ENCODE results near the gene MBNL2.

- TF ChIP-seq CTCF (CRISPR knock-in tag; IDR thresholded peaks at IDR 0.05), result no peak
- TF ChIP-seq USF2 (IDR thresholded peaks at IDR 0.05; ENCODE audit: low read depth, low read length), result no peak
- no peak for TF ChIP-seq USF2 (CRISPR knock-in tag; IDR thresholded peaks at IDR 0.05; ENCODE audit: borderline replicate concordance)
- no peak for TF ChIP-seq THYN1 (CRISPR knock-in tag; IDR thresholded peaks at IDR 0.05; ENCODE audit: borderline replicate concordance, low read depth)
- no peak for TF ChIP-seq NR2C2 (CRISPR knock-in tag; IDR thresholded peaks at IDR 0.05; ENCODE audit: borderline replicate concordance)
- TF ChIP-seq NFE2L2 (IDR thresholded peaks at IDR 0.05; ENCODE audit: low read length), result no peak
- no peak for TF ChIP-seq ATF3 (CRISPR knock-in tag; IDR thresholded peaks at IDR 0.05)
- no peak for TF ChIP-seq ESRRA (CRISPR knock-in tag; IDR thresholded peaks at IDR 0.05; ENCODE audit: low read depth)
- TF ChIP-seq UBTF (CRISPR knock-in tag; IDR thresholded peaks at IDR 0.05), result no peak
- TF ChIP-seq MYPOP (CRISPR knock-in tag; IDR thresholded peaks at IDR 0.05), result no peak
These were observed 132.7 kb downstream of the MBNL2 start for GRCh38 chr13:97354808-97355207.
